Loucy (cell line): ENCODE data around the gene TMPRSS7.

ENCODE experiments used
- H2AFZ ChIP-seq: fragments of 200-600 bp; sonication (generic); 2 replicates; pipeline ENCODE4 v1.6.0; 2016; ENCODE audit warnings: antibody characterized with exemption, mild to moderate bottlenecking, low read length, moderate library complexity
- H3F3A ChIP-seq: fragments of 200-600 bp; 2 replicates; pipeline ENCODE4 v1.6.0; 2016; ENCODE audit warnings: antibody characterized with exemption, low read depth, mild to moderate bottlenecking
- H3K27me3 ChIP-seq: fragments of 200-600 bp; sonication (generic); 2 replicates; pipeline ENCODE4 v1.6.1; 2014; ENCODE audit warnings: low read length, mild to moderate bottlenecking; ENCODE audit not compliant: insufficient read depth, poor library complexity, severe bottlenecking
- H3K36me3 ChIP-seq: fragments of 200-600 bp; sonication (generic); 2 replicates; pipeline ENCODE4 v1.6.1; 2016; ENCODE audit warnings: low read length; ENCODE audit not compliant: insufficient read depth
- H3K4me1 ChIP-seq: fragments of 200-600 bp; sonication (generic); 2 replicates; pipeline ENCODE4 v1.5.1; 2014; ENCODE audit warnings: low read length, mild to moderate bottlenecking; ENCODE audit not compliant: insufficient read depth, poor library complexity, severe bottlenecking
- H3K4me2 ChIP-seq: fragments of 200-600 bp; sonication (generic); 2 replicates; pipeline ENCODE4 v1.6.0; 2014; ENCODE audit warnings: antibody characterized with exemption, low read length, low read depth, mild to moderate bottlenecking; ENCODE audit not compliant: poor library complexity, severe bottlenecking
- H3K4me3 ChIP-seq: fragments of 200-600 bp; sonication (generic); 2 replicates; pipeline ENCODE4 v1.5.1; 2014; ENCODE audit warnings: low read length, mild to moderate bottlenecking, mixed read lengths; ENCODE audit not compliant: poor library complexity, severe bottlenecking
- H3K79me2 ChIP-seq: fragments of 200-600 bp; sonication (generic); 2 replicates; pipeline ENCODE4 v1.6.1; 2014; ENCODE audit warnings: low read length; ENCODE audit not compliant: insufficient read depth
- H3K9ac ChIP-seq: fragments of 200-600 bp; sonication (generic); 2 replicates; pipeline ENCODE4 v1.6.0; 2014; ENCODE audit warnings: mild to moderate bottlenecking, low read depth, low read length, moderate library complexity; ENCODE audit not compliant: poor library complexity, severe bottlenecking
- H3K9me2 ChIP-seq: fragments of 200-600 bp; sonication (generic); replicated peaks from 2 replicates; pipeline ENCODE4 v1.6.1; 2016; ENCODE audit warnings: low read depth, low read length, mixed read lengths
- H3K9me3 ChIP-seq: fragments of 200-600 bp; sonication (generic); 2 replicates; pipeline ENCODE4 v1.6.1; 2014; ENCODE audit warnings: mild to moderate bottlenecking, antibody characterized with exemption, low read length, low read depth; ENCODE audit not compliant: insufficient read depth
- H4K20me1 ChIP-seq: fragments of 200-600 bp; sonication (generic); 2 replicates; pipeline ENCODE4 v1.6.0; 2014; ENCODE audit warnings: antibody characterized with exemption, low read length, mild to moderate bottlenecking; ENCODE audit not compliant: insufficient read depth, poor library complexity, severe bottlenecking
- EZH2phosphoT487 ChIP-seq: fragments of 200-600 bp; IDR thresholded peaks from 2 replicates; pipeline ENCODE4 v1.6.1; 2018; ENCODE audit warnings: antibody characterized with exemption, mild to moderate bottlenecking, moderate library complexity, borderline replicate concordance
- TF ChIP-seq, protein P1 (sequence below): fragments of 200-600 bp; sonication (generic); conservative IDR thresholded peaks from 2 replicates; pipeline ENCODE4 v1.5.1; 2014; ENCODE audit warnings: mild to moderate bottlenecking, antibody characterized with exemption, low read length

TMPRSS7 gene

DNA sequence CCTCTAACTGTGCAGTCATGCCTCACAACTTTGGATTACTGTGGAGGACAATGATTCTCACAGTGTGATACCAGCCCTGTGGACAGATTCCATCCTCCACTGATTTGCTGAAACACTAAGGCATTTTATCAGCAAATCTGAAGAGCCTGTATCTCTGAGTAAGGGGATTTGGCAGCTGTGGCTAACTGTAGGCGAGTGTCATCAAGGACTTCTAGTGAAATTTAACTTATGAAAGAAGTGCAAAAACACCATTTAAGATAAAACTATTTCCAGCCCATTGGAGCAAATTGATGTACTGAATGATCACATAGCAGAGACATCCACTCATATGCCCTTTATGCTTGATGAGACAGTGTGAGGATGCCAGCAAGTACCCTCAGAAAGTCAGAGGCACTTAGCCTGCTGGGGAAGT, 13.9 kb upstream of the TMPRSS7 start:
- H3K36me3 ChIP-seq = no peaks in the 10 kb centered on the region
- H3K9me3 ChIP-seq = no peaks in the 10 kb centered on the region
- H3K9ac ChIP-seq = no peak overlapping the region
- H3K4me1 ChIP-seq = no peaks in the 10 kb centered on the region
- H3F3A ChIP-seq = no peaks in the 10 kb centered on the region
- H3K79me2 ChIP-seq = no peaks in the 10 kb centered on the region
- no peaks in the 10 kb centered on the region for H3K9me2 ChIP-seq
- TF ChIP-seq EZH2phosphoT487 = no peak
- TF ChIP-seq, protein P1, sequence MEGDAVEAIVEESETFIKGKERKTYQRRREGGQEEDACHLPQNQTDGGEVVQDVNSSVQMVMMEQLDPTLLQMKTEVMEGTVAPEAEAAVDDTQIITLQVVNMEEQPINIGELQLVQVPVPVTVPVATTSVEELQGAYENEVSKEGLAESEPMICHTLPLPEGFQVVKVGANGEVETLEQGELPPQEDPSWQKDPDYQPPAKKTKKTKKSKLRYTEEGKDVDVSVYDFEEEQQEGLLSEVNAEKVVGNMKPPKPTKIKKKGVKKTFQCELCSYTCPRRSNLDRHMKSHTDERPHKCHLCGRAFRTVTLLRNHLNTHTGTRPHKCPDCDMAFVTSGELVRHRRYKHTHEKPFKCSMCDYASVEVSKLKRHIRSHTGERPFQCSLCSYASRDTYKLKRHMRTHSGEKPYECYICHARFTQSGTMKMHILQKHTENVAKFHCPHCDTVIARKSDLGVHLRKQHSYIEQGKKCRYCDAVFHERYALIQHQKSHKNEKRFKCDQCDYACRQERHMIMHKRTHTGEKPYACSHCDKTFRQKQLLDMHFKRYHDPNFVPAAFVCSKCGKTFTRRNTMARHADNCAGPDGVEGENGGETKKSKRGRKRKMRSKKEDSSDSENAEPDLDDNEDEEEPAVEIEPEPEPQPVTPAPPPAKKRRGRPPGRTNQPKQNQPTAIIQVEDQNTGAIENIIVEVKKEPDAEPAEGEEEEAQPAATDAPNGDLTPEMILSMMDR = no peak
- no peak overlapping the region for H3K4me2 ChIP-seq
- no peaks in the 10 kb centered on the region for H3K27me3 ChIP-seq
- H3K4me3 ChIP-seq = no peak overlapping the region
- H4K20me1 ChIP-seq = no peaks in the 10 kb centered on the region
- no peak overlapping the region for H2AFZ ChIP-seq

GRCh38 chr3:112027142-112027541, 7.4 kb upstream of the TMPRSS7 start:
- no peak overlapping the region for H2AFZ ChIP-seq
- no peaks in the 10 kb centered on the region for H3K79me2 ChIP-seq
- TF ChIP-seq EZH2phosphoT487 = no peak
- TF ChIP-seq, protein P1 = no peak
- no peak overlapping the region for H3K4me2 ChIP-seq
- no peak overlapping the region for H3K9ac ChIP-seq
- no peaks in the 10 kb centered on the region for H3K27me3 ChIP-seq
- no peaks in the 10 kb centered on the region for H3K9me2 ChIP-seq
- no peak overlapping the region for H3K4me3 ChIP-seq
- no peaks in the 10 kb centered on the region for H3K9me3 ChIP-seq
- no peaks in the 10 kb centered on the region for H3K36me3 ChIP-seq
- H3F3A ChIP-seq = no peaks in the 10 kb centered on the region
- H4K20me1 ChIP-seq = no peaks in the 10 kb centered on the region
- no peaks in the 10 kb centered on the region for H3K4me1 ChIP-seq

DNA sequence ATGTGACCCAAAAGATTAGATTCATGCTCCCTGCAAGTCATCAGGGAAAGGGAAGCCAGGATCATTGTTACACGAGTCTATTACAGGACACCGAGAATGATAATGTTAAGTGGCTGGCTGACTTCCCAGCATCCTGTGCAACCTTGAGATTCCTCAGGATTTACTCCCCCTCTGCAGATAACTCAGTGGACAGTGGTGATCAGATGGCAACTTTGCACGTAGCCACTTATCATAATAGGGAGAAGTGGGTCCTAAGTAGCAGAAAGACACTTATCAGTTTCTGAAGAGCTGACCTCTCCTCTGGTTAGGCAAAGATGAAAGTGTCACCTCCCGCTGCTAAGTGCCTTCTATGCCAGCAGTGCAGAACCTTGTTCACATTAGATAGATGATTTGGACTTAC, 6.7 kb upstream of the TMPRSS7 start:
- Histone ChIP-seq H3K79me2 (no peaks in the 10 kb centered on the region), H3K36me3 (no peaks in the 10 kb centered on the region), H3K4me2 (no peak overlapping the region), H4K20me1 (no peaks in the 10 kb centered on the region), H3K27me3 (no peaks in the 10 kb centered on the region), H3K4me3 (no peak overlapping the region), H2AFZ (no peak overlapping the region), H3K9me3 (no peaks in the 10 kb centered on the region), H3K9ac (no peak overlapping the region), H3F3A (no peaks in the 10 kb centered on the region), H3K9me2 (no peaks in the 10 kb centered on the region), H3K4me1 (no peaks in the 10 kb centered on the region)
- TF ChIP-seq EZH2phosphoT487 = no peak
- TF ChIP-seq, protein P1 = no peak
